B cell (primary cell): ENCODE measurements around the gene FLRT1. TPM values are rescaled to one million over a fixed set of nuclear protein-coding genes. Genes with fewer than 3 reads are reported as not detected.

ENCODE experiments used
- ATAC-seq: fragments of 200-7000 bp; cut with Tn5 transposase; one replicate; pipeline ENCODE4 v1.10.0; 2021; ENCODE audit warnings: low read depth, mild to moderate bottlenecking, moderate number of reproducible peaks, moderate library complexity
- CTCF ChIA-PET: fragments of 350-600 bp; sonication (Branson Sonifier 250); formaldehyde crosslinking; loops from one replicate; lab custom pipeline; 2021; ENCODE audit warnings: antibody characterized with exemption, inconsistent platforms; lab: Charles Lee
- POLR2A ChIA-PET: fragments of 350-600 bp; sonication (Branson Sonifier 250); formaldehyde crosslinking; loops from one replicate; lab custom pipeline; 2021; ENCODE audit warnings: antibody characterized with exemption; lab: Charles Lee
- DNase-seq: peaks from one replicate; pipeline ENCODE4 v3.0.0; 2013
- H2AFZ ChIP-seq: 2 replicates; pipeline ENCODE4 v1.6.1; 2012; ENCODE audit warnings: mild to moderate bottlenecking, low read depth, low read length; ENCODE audit not compliant: insufficient read depth, poor library complexity, severe bottlenecking
- H3K27ac ChIP-seq, 2 donors: 1 replicate in 1 of 2; 2 replicates in 1 of 2; pipeline ENCODE4 v1.5.1; 2012 to 2013; ENCODE audit warnings: low read length in 2 of 2, mild to moderate bottlenecking in 2 of 2, moderate library complexity in 1 of 2
- H3K27me3 ChIP-seq, 4 experiments: fragments of 200-600 bp in 1 of 4; sonication (generic) in 1 of 4; replicated peaks in 1 of 4; 1 replicate in 2 of 4; 2 replicates in 2 of 4; pipeline versions ENCODE4 v1.6.1 to v1.7.0; 2013 to 2016; ENCODE audit warnings: low read length in 3 of 4, mild to moderate bottlenecking in 2 of 4, mixed read lengths in 1 of 4, moderate library complexity in 1 of 4; ENCODE audit not compliant: insufficient read depth in 4 of 4, control insufficient read depth in 3 of 4; ENCODE audit errors: control extremely low read depth in 1 of 4
- H3K36me3 ChIP-seq, 2 experiments: replicated peaks in 1 of 2; 1 replicate in 1 of 2; 2 replicates in 1 of 2; pipeline versions ENCODE4 v1.6.1 to v1.7.1; 2013; ENCODE audit warnings: low read length in 1 of 2; ENCODE audit not compliant: insufficient read depth in 2 of 2, control insufficient read depth in 1 of 2; ENCODE audit errors: control extremely low read depth in 1 of 2, extremely low read depth in 1 of 2
- H3K4me1 ChIP-seq, 2 donors: fragments of 200-600 bp in 1 of 2; sonication (generic) in 1 of 2; 1 replicate in 1 of 2; 2 replicates in 1 of 2; pipeline versions ENCODE4 v1.5.1 to v1.6.1; 2013 to 2017; ENCODE audit warnings: low read length in 2 of 2; ENCODE audit not compliant: control insufficient read depth in 2 of 2, insufficient read depth in 2 of 2
- H3K4me2 ChIP-seq: replicated peaks from 2 replicates; pipeline ENCODE3; 2012; ENCODE audit warnings: mild to moderate bottlenecking, low read depth, low read length; ENCODE audit not compliant: poor library complexity, severe bottlenecking
- H3K4me3 ChIP-seq, 5 experiments: fragments of 200-600 bp in 1 of 5; sonication (generic) in 1 of 5; 1 replicate in 3 of 5; 2 replicates in 2 of 5; pipeline versions ENCODE4 v1.5.1 to v1.7.0; 2011 to 2016; ENCODE audit warnings: low read length in 4 of 5, mild to moderate bottlenecking in 4 of 5, low read depth in 2 of 5, control low read depth in 1 of 5, moderate library complexity in 1 of 5; ENCODE audit not compliant: insufficient read depth in 1 of 5; ENCODE audit errors: control extremely low read depth in 1 of 5, extremely low read depth in 1 of 5
- H3K79me2 ChIP-seq: fragments of 200-600 bp; sonication (generic); one replicate; pipeline ENCODE4 v1.6.0; 2016; ENCODE audit warnings: low read length; ENCODE audit not compliant: control insufficient read depth, insufficient read depth
- H3K9ac ChIP-seq: fragments of 200-600 bp; sonication (generic); 2 replicates; pipeline ENCODE4 v1.6.1; 2017; ENCODE audit warnings: mild to moderate bottlenecking, low read length, moderate library complexity
- H3K9me3 ChIP-seq, 3 donors: one replicate each; pipeline versions ENCODE4 v1.6.1 to v1.7.1; 2013; ENCODE audit warnings: low read length in 2 of 3; ENCODE audit not compliant: control insufficient read depth in 2 of 3, insufficient read depth in 1 of 3; ENCODE audit errors: control extremely low read depth in 1 of 3
- H4K20me1 ChIP-seq: 2 replicates; pipeline ENCODE4 v1.6.0; 2012; ENCODE audit warnings: mild to moderate bottlenecking, low read length; ENCODE audit not compliant: insufficient read depth, control insufficient read depth, poor library complexity, severe bottlenecking
- H3K27ac Mint-ChIP-seq: one replicate; pipeline ENCODE4 v1.8.0; 2021; ENCODE audit warnings: mixed read lengths
- H3K27me3 Mint-ChIP-seq: one replicate; pipeline ENCODE4 v1.8.0; 2021; ENCODE audit warnings: mixed read lengths
- H3K4me1 Mint-ChIP-seq: one replicate; pipeline ENCODE4 v1.8.0; 2021; ENCODE audit warnings: mixed read lengths
- H3K4me3 Mint-ChIP-seq: one replicate; pipeline ENCODE4 v1.8.0; 2021; ENCODE audit warnings: mixed read lengths
- H3K9me3 Mint-ChIP-seq: one replicate; pipeline ENCODE4 v1.8.0; 2022; ENCODE audit warnings: mixed read lengths; ENCODE audit not compliant: insufficient read depth
- EZH2 ChIP-seq: IDR thresholded peaks from 2 replicates; pipeline ENCODE4 v1.6.1; 2012; ENCODE audit warnings: borderline replicate concordance, low read depth, mild to moderate bottlenecking, moderate library complexity, low read length; ENCODE audit not compliant: insufficient read depth, poor library complexity, severe bottlenecking
- WGBS: methylation state at CpG from one replicate; pipeline ENCODE4 v1.1.5; 2013; ENCODE audit warnings: missing lambda C conversion rate; ENCODE audit not compliant: insufficient coverage; 5-methylcytosine and 5-hydroxymethylcytosine counted together
- intact Hi-C: fragments of 100-400 bp; cut with micrococcal nuclease; formaldehyde crosslinking; loops from one replicate; pipeline ENCODE4 v1.10.0; 2022
- polyA plus RNA-seq: library from polyadenylated mRNA; depleted of rRNA; stranded (reverse); fragments of >200 nt; gene quantifications from 2 replicates; pipeline ENCODE4 v1.2.3, GENCODE V29; 2012
- total RNA-seq, 2 donors: library from RNA; stranded (reverse); fragments of 120-200 nt in 1 of 2; gene quantifications; 1 replicate in 1 of 2; 2 replicates in 1 of 2; pipeline versions ENCODE4 v1.2.3 to v1.2.4, GENCODE V29; 2013 to 2022
- TF ChIP-seq, protein P1 (sequence below): fragments of 200-600 bp; IDR thresholded peaks from one replicate; pipeline ENCODE4 v1.8.0; 2022; ENCODE audit warnings: antibody characterized with exemption, mild to moderate bottlenecking

Gene FLRT1
- total and polyA plus RNA-seq, 2 donors (not counting 1 experiment from before 2014, with no cell fraction given), result not detected

DNA sequence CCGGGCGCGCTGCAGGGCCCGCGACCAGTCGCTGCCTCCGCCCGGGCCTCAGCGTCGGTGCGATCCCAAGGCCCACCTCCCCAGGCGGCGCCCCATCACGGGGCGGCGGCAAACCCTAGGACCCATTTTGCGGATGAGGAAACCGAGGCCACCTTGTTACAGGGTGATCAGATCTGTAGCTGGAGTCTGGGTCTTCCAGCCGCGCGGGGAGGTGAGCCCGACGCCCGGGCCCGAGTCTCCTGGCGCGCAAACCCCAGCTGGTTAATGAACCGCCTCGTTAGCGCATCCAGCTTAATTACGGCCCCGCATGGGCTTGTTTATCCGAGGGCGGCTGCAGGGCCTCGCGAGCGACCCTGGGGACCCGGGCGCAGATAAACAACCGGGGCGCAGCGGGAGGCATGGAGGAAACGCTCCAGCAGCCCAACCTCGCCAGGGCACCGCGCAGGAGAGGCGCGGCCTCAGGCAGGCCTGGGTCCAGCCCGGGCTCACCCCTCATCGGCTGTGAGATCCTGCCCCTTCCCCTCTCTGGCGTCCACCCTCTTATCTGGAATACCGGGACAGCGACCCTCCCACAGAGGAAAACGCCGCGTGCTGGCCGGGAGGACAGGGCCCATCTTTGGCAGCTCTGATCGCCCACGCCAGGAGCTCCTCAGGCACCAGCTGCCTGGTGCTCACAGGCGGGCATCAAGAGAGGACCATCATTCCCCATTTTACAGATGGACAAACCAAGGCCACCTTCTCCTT, 34.8 kb upstream of the FLRT1 start:
- 18% methylated on average over 60 of the region's 60 CpGs for WGBS
- Mint-ChIP-seq H3K9me3 (no peaks in the 10 kb centered on the region), H3K27me3 (peaks cover 4% of the 10 kb centered on the region), H3K27ac (peak overlapping the region; percentile 50), H3K4me3 (peak overlapping the region; percentile 71), H3K4me1 (peaks cover 13% of the 10 kb centered on the region)
- Histone ChIP-seq H3K4me3 (peak overlapping the region in 4 of 5 experiments; percentile 21 to 58 (median 48)), H4K20me1 (peaks cover 41% of the 10 kb centered on the region), H3K9me3 (no peaks in the 10 kb centered on the region), H3K4me1 (peaks cover 21 to 26% of the 10 kb centered on the region in 2 donors), H3K36me3 (peaks cover 0 to 19% of the 10 kb centered on the region in 2 experiments), H3K79me2 (no peaks in the 10 kb centered on the region), H2AFZ (peak overlapping the region; percentile 62), H3K4me2 (peak overlapping the region; percentile 97), H3K27ac (no peak overlapping the region), H3K27me3 (peaks cover 0 to 15% (median 3%) of the 10 kb centered on the region in 4 experiments), H3K9ac (peak overlapping the region; percentile 57)
- POLR2A ChIA-PET, result interaction anchor here (0.6 to 1.9 kb wide), 2 partner anchors 11 to 15 kb away, joined by 4 read pairs; partner anchors contain the start of gene OTUB1
- TF ChIP-seq, protein P1, sequence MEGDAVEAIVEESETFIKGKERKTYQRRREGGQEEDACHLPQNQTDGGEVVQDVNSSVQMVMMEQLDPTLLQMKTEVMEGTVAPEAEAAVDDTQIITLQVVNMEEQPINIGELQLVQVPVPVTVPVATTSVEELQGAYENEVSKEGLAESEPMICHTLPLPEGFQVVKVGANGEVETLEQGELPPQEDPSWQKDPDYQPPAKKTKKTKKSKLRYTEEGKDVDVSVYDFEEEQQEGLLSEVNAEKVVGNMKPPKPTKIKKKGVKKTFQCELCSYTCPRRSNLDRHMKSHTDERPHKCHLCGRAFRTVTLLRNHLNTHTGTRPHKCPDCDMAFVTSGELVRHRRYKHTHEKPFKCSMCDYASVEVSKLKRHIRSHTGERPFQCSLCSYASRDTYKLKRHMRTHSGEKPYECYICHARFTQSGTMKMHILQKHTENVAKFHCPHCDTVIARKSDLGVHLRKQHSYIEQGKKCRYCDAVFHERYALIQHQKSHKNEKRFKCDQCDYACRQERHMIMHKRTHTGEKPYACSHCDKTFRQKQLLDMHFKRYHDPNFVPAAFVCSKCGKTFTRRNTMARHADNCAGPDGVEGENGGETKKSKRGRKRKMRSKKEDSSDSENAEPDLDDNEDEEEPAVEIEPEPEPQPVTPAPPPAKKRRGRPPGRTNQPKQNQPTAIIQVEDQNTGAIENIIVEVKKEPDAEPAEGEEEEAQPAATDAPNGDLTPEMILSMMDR, result peak; percentile 46
- TF ChIP-seq EZH2, result no peak
- DNase-seq, result no peak
- intact Hi-C loops, result loop anchor here (1.0 kb wide), 3 partner anchors 15 to 152 kb away; partner anchors contain the start of gene OTUB1
- no peak for ATAC-seq
- CTCF ChIA-PET, result interaction anchor here (0.6 to 4.5 kb wide), 24 partner anchors 10 to 380 kb away, joined by 3 to 102 read pairs (median 3); partner anchors contain the start of genes CATSPERZ, COX8A and MARK2
